Astrocyte of the hippocampus (primary cell): ENCODE results near the gene TSEN34.
A peak's percentile ranks its signal among the peaks of the same experiment; 100 is the strongest.
"Not testable (repeated sequence)": the region's sequence is repeated elsewhere in the genome, so short reads cannot be mapped to it uniquely, and the experiment has no call there.

Experiments used
- DNase-seq: peaks from one replicate; pipeline ENCODE4 v3.0.0; 2011; ENCODE audit warnings: low read depth, low spot score

The TSEN34 gene

DNA sequence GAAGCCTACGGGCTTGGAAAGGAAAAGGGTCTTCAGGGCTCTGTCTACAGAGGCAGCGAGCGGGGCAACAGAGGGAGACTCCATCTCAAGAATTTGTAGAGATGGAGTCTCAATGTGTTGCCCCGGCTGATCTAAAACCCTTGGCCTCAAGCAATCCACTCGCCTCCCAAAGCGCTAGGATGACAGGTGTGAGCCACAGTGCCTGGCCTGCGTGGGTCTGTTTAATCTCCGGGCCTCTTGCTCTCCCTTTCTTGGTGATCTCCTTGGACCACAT is 17.6 kb downstream of the TSEN34 start:
- peak; percentile 10 for DNase-seq

DNA sequence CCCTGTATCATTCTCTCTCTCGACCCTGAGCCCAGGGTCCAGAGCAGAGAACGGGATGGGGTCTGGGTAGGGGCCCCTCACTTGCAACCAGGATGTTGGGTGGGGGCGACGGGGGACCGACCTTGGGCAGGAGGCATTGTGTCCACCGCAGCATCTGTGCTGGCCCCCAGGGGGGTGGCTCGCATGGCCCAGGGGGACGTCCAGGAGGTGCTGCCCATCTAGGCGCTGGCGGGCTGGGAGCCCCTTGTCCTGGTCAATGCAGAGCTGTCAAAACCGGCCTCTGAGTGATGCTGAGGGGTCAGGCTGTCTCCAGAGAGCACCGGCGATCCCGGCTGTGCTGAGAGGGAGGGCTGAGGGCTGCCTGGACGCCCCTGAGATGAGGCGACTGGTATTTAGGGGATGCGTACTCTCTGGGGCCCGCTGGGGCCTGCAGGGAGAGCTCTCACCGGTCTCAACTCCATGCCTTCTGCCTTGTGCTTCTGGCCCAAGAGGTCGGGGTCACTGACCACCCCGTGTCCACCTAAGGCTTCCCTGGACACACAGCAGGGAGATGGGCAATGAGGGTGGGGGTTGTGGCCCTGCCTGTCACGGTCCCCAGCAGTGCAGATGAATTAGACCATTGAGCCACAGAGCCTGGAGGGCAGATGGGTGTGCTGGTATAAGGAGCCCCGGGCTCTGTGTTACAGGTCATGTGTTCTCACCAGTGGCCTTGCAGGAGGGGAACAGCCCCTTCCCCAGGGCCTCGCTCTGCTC is 18.1 kb downstream of the TSEN34 start:
- peak; percentile 8 for DNase-seq

DNA sequence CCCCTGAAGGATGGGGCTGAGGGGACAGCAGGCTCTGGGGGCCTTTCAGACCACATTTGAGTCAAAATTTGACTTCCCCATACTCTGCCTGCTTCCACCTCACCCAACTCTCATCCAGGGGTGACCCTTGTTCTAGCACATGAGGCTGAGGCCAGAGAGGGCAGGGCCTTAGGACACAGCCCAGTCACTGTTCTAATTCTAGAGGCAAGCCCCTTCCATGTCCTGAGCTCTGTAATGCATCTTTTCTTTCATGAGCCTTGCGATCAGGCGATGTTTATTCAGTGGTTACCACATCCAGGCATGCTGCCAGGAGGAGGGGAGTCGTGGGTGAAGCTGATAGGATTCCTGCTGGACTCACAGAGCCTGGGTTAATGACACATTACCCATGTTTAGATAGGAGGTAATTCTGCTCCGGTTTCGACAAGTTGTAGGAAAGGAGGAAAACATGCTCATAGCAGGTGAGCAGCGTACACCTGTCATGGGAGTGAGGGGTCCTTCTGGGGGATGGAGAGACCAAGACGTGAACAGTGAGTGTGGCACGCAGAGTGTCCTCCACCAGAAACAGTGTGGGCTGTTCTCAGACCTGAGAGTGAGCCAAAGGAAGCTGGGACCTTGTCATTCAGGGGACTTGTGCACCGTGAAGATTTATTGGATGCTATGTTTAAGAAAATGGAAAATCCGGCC is 18.8 kb downstream of the TSEN34 start:
- DNase-seq = peak; percentile 99

DNA sequence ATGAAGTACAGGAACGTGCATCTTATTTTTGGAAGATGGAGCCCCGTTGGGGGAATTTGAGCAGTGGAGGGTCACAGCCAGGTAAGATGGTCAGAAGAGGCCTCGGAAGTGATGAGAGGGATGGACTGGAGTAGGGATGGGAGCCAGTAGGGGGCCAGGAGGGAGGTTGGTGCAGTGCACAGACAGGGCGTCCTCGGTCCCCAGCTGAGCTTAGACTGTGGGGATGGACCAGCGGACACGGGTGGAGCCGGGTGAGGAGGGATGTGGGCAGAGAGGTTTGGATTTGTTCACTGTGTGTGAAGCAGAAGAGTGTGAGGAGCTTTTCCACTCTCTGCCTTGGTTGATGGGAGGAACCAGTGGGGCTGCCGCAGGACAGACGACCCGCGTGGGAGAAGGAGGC is 20.1 kb downstream of the TSEN34 start:
- no peak for DNase-seq

DNA sequence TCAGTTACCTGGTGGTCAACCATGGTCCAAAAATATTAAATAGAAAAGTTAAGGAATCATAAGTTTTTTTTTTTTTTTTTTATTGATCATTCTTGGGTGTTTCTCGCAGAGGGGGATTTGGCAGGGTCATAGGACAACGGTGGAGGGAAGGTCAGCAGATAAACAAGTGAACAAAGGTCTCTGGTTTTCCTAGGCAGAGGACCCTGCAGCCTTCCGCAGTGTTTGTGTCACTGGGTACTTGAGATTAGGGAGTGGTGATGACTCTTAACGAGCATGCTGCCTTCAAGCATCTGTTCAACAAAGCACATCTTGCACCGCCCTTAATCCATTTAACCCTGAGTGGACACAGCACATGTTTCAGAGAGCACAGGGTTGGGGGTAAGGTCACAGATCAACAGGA is 23.1 kb downstream of the TSEN34 start:
- not testable (repeated sequence) for DNase-seq

DNA sequence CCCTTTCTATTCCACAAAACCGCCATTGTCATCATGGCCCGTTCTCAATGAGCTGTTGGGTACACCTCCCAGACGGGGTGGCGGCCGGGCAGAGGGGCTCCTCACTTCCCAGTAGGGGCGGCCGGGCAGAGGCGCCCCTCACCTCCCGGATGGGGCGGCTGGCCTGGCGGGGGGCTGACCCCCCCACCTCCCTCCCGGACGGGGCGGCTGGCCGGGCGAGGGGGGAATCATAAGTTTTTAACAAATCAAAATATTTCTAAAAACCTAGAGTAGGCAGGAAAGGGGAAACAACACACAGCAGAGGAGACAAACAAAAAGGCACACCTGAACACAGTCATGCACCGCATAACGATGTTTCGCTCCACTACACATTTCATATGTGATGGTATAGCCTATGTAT is 23.6 kb downstream of the TSEN34 start:
- not testable (repeated sequence) for DNase-seq

DNA sequence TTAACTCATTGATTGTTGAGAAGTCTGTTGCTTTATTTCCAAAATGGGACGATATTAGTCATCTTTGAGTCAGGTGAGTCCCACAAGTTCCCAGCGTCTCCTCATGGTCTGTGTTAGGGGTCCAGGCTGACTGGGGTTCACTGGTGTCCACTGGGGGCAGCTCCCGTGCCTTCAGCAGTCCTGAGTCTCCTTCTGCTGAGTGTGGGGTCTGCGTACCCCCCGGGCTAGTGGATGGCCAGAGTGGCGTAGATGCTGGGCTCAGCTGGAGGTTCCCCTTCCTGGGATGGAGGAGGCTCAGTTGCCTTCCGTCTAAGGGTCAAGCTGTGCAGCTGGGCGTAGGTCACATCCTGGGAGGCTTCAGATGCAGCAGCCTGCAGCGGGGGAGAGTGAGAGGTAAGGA is 25.8 kb downstream of the TSEN34 start:
- DNase-seq = no peak

DNA sequence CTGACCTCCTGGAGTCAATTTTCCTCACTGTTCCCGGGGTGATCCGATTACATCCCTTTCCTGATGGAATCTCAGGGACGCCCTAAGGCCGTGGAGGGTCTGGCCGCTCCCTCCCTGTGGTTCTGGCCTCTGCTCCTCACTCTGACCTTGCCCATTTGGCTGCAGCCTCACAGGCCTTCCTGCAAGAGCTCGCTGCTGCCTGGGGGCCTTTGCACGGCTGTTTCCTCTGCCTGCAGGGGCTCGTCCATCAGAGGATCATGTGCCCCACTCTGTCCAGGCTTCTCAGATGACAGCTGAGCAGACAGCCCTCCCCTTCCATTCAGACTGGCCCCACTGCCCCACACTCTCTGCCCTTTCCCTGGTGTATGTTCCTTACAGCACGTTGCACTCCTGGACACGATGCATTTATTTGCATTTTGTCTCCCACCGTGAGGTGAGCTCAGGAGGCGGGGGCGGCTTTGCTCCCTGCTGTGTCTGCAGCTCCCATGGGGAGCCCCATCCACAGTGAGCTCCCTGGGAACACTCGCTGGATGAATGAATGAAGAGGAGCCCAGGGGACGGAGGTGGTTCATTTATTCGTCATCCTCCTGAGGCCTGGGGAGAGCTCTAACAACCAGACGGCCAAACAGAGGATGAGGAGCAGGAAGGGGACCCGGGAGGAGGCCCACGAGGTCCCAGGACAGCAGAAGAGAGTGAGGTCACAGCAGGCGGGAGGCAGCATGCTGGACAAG is 26.6 kb downstream of the TSEN34 start:
- not testable (repeated sequence) for DNase-seq

DNA sequence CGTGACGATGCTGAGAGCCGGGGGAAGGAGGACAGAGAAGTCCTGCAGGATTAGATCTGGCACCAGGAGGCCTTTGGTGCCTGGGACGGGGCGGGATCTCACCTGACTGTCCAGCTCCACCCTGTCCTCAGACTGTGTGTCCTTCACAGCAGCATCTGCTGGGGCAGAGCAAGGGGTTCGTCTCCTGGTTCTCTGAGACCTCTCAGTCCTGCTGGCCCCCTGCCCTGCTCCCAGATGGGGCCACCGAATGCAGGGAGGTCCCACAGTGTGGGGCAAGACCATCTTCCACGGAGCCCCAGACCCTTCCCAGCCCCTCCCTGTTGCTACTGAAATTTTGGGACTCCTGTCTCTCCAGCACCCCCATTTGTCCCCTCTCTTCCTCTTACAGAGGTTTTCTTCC is 27.2 kb downstream of the TSEN34 start:
- DNase-seq = no peak

DNA sequence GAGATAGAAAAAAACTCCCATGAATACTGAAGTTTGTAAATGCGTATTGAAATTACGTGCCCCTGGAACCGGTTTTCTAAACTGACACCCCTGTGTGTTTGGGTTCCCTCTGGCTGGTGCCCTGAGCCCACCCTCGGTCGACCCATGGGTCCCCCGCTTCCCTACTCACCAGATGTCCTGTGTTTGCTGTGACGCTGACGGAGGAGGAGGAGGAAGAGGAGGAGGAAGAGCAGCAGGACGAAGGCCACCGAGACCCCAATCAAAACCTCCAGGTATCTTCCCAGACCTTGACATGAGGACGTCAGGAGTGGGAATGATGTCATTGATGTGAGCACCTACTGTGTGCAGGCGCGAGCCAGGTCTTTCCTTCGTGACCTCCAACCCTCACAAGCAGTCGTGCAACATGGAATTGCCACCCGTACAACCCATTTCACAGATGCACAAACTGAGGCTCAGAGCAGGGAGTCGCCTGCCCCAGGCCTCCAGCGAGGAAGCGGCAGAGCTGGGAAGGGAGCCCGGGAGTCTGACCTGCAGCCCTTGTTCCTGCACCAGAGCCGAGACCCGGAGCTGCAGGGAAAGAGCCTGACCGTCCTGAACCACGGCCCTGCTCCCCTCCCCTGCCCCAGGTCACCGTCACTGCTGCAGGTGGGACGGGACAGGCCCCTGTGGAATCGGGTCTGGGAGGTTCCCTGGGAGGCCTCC is 28.0 kb downstream of the TSEN34 start:
- no peak for DNase-seq

DNA sequence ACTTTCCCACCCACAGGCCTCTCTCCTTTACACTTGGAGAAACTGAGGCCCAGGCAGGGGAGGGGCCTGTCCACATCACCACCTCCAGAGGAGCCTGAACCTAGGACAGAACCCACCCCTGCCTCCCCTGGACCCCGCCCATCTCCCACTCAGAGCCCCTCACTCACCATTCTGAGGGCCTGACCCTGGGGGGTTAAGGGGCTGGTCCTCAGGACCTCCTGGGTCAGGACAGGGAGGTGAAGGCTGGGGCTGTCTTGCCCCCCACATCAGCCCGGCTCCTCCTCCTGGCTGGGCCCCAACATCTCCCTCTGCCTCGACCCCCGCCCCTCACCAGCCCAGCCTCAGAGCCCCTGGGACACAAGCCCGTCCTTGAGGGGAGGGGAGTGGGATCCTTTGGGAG is 28.6 kb downstream of the TSEN34 start:
- DNase-seq = not testable (repeated sequence)

DNA sequence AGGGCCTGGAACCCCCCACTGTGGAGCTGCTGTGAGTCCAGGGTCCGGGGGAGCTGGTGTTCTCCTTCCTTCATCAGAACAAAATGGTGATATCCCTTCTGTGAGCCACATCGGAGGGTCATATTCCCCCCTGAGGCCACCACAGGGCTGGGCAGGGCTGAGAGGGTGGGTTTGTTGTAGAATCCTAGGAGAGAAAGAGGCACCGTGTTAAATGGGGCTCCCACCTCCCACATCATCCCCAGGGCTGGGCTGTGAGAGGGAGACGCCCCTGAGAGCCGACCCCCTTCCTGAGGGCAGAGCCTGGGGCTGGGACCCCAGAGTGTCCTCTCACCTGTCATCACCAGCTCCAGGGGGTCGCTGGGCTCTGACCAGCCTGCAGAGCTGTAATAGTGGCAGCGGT is 30.8 kb downstream of the TSEN34 start:
- not testable (repeated sequence) for DNase-seq

DNA sequence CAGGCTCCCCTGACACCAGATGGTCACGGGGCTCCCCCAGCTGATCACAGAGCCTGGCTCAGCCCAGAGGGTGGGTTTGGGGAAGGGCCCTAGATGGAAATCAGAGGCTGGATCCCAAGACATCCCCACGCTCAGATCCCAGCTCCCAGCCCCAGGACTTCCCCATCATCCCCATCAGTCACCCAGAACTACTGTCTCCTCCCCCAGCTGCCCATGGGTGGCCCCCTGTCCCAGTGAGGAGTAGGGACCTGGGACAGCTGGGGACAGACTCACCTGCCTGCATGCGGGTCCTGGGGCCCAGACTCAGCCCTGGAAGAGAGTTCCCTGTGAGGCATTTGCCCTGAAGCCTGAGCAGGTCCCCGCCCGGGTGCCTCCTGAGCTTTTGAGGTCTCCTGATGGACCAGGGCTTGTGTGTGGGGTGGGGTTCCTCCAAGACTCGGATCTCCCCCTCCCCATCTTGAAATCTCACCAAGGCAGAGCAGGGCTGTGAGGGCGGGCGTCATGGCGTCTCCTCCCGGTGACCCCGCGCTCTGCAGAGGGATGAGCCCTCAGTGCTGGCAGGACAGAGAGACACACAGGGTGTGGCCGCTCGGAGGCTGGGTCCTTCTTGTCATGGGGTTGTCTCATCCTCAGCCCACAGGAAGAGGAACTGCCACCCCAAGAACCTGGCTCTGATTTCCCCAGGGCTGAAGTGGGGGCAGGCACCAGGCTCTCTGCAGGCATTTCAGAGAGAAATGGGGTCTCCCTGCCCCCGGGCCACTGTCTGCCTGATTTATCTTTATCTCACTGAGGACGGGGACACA is 31.6 kb downstream of the TSEN34 start, which contains the start of gene LILRB3:
Gene LILRB3, minus strand, starts transcription at position 534 of the 803 bp plus-strand sequence. Its CDS starts 31 bp downstream, at position 503.
- DNase-seq = not testable (repeated sequence)

DNA sequence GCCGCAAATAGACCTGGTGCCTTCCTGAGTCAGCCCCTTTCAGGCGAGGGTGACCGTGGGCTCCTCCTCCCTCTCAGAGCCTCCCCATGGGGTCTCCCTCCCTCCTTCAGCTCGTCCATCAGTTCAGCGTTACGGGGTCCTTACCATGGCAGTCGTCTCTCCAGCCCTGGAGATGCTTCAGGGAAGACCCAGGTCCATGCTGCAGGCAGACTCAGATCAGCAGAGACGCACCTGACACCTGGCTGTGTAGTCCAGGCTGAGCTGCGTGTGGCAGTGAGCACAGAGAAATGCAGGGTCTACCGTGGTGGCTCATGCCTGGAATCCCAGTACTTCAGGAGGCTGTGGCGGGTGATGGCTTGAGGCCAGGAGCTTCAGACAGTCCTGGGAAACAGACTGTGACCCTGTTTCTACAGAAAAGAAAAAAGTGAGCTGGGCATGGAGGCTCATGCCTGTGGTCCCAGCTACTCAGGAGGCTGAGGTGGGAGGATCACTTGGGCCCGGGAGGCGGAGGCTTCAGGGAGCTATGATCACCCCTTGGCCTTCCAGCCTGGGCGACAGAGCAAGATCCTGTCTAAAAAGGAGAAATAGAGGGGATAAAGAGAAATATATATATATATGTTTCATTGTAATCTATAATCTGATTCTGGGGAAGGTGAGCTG is 32.3 kb downstream of the TSEN34 start:
- peak; percentile 28 for DNase-seq

DNA sequence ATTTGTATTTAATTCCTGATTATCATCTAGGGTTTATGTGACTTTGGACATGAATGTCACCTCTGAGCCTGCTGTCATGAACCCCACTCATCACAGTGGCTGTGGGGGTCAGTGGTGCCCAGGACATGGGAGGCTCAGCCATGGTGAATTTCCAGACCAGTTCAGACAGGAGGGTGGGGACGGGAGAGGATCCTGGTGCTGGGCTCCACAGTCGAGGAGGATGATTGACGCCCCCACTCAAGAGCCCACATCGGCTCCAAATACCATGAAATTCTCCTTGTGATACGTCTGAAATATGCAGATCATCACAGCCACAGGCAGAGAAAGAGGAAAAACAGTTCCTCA is 32.8 kb downstream of the TSEN34 start:
- DNase-seq = not testable (repeated sequence)

DNA sequence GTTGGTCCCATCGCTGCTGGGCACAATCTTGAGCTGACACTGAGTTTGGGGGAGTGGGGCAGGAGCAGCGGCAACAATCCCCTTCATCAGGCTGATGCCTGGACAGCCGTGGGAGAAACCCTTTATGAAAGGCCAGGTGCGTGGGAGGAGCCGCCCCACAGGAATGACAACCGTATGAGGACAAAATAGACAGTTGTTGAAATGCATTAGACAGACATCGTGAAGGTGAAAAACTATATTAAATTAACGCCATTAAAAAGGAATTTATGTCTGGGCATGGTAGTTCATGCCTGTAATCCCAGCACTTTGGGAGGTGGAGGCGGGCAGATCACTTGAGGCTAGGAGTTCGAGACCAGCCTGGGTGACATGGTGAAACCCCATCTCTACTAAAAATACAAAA is 33.5 kb downstream of the TSEN34 start:
- not testable (repeated sequence) for DNase-seq

DNA sequence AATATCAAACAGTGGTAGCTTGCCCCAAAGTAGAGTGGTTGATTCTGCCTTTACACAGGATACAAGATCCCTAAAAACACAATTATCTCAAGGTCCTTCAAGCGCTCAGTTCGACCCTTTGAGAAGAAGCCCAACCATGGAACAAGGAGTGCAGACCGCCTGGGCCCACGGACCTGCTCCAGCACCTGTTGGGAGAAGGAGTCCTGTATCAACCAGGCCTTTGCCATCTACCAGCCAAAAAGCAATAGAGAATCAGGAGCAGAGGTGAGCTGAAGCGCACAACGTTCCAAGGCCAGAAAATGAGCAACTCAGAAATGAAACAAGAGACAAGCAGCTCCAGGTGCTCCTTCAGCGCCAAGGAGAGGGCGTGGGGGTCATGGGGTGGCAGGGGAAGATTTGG is 38.0 kb downstream of the TSEN34 start:
- DNase-seq = no peak

DNA sequence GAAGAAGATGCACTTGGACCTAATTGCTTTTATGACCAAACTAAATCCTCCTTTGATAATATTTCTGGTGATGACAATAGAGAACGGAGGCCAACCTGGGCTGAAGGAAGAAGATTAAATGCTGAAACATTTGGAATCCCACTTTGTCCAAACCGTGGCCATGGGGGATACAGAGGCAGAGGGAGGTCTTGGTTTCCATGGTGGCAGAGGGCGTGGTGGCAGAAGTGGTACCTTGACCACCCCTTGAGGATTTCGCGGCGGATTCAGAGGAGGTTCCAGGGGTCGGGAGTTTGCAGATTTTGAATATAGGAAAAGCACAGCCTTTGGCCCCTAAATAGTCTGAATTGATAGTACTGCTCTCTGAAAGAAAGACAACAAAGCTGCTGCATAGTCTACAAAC is 38.9 kb downstream of the TSEN34 start:
- DNase-seq = no peak

DNA sequence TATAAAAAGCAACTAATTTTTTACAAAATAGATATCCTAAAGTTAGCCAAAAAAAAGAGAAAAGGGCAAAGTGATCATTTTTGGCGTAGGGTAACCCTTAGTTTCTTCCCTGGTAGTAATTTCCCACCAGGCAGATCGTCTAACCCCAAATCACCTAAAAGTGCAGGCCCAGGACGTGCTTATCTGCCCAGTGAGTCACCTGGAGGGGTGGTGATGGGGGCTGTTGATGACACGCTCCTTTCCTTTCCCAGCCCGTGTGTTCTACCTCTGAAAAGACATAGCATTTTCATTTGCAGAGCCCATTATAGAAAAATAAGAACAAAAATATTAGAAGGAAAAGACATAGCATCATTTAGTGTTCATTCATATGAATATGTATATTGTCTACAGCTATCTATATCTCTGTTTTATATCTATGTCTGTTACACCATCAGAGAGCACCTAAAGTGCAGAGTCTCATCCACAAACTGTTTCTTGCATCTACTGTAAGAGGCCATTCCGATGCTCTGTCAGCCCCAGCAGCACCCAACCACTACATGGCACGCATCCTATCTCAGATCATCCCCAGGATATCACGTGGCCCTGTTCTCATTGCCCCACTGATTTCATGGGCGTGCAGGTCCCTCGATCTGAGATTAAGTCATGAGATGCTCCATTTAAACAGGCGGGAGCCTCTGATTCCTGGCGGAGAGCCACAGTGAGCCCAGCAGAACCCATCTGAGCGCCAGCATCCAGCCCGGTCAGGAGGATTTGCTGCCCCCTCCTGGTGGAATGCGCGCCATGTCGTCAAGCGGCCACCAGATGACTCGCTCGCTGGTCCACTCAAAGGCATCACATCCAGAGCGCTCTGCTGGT is 40.2 kb downstream of the TSEN34 start:
- DNase-seq = peak; percentile 87

DNA sequence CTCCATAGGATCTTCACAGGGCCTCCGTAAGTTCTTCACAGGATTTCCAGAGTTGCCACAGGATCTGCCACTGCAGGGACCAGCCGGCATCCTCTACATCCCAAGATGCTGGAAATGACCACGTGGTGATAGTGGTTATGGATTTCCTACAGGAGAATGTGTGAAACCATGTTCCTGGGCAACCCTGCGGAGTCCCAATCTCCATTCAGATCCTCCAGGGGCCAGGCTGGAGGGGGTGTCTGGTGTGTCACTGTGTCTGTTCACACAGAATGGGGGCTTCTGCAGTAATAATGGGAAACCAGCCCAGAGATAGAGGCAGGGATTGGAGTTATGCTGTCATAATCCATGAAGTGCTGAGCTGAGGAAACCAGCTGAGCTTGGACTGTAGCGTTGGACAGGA is 42.8 kb downstream of the TSEN34 start:
- no peak for DNase-seq
